Activated T-cell treated with anti-CD3 and anti-CD28 coated beads, Interleukin-2, amount 50 U/mL, for 24 hours (primary cell): ENCODE results near the gene CMTM7.

Experiments
- DNase-seq: peaks from one replicate; pipeline ENCODE4 v3.0.0-alpha.2; 2020
- H3K27ac Mint-ChIP-seq: 2 replicates; pipeline ENCODE4 v1.8.0; 2020; ENCODE audit warnings: mild to moderate bottlenecking, mixed read lengths
- H3K27me3 Mint-ChIP-seq: 2 replicates; pipeline ENCODE4 v1.8.0; 2020; ENCODE audit warnings: mixed read lengths
- H3K36me3 Mint-ChIP-seq: 2 replicates; pipeline ENCODE4 v1.8.0; 2020; ENCODE audit warnings: low read depth, mixed read lengths
- H3K4me1 Mint-ChIP-seq: 2 replicates; pipeline ENCODE4 v1.8.0; 2020; ENCODE audit warnings: low read depth, mixed read lengths
- H3K4me3 Mint-ChIP-seq: 2 replicates; pipeline ENCODE4 v1.8.0; 2020; ENCODE audit warnings: mild to moderate bottlenecking, moderate library complexity, mixed read lengths
- H3K9me3 Mint-ChIP-seq: 2 replicates; pipeline ENCODE4 v1.8.0; 2020; ENCODE audit warnings: mixed read lengths

Gene CMTM7, protein sequence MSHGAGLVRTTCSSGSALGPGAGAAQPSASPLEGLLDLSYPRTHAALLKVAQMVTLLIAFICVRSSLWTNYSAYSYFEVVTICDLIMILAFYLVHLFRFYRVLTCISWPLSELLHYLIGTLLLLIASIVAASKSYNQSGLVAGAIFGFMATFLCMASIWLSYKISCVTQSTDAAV

DNA sequence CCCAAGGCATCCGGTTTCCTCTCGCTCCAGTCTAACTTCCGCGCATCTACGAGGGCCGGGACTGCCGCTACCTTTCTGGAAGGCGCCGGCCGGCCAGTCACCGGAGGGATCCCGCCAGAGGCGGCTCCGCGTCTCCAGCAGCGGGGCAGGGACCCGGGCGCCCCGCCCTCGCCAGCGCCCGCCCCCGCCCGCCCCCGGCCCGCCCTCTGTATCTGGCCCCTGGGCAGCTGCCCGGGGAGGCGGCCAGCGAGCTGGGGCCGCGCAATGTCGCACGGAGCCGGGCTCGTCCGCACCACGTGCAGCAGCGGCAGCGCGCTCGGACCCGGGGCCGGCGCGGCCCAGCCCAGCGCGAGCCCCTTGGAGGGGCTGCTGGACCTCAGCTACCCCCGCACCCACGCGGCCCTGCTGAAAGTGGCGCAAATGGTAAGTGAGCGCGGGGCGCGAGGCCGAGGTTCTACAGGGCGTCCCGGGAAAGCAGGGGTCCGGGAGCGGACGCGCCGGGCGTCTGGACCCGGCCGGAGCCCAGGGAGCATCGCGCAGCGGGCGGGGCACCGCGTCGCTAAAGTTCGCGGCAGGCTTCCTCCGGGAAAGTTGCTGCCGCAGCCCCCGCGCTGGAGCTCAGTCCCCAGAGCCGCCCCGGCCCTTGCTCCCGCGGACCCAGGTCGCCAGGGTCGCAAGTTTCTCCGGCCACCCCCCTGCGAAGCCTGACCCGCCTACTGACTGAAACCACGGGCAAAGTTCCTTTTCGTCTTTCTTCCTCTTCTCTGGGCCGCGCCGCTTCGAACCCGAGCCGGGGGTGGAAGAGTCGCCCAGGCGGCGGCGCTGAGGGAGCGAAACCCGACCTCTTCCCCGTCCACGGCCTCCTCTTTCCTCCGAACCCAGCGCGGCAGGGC is at the start of gene CMTM7:
Gene CMTM7 (plus strand): TSS at position 211 of the 893 bp plus-strand sequence. CDS start 54 bp downstream, at position 265.
- no peaks in the 10 kb centered on the region for H3K27me3 Mint-ChIP-seq
- peak; percentile 77 for DNase-seq
- peak within 1 kb of the TSS; percentile 98 for H3K27ac Mint-ChIP-seq
- H3K9me3 Mint-ChIP-seq, result no peaks in the 10 kb centered on the region
- H3K4me3 Mint-ChIP-seq, result peak within 1 kb of the TSS; percentile 97
- peaks cover 27% of the 10 kb centered on the region for H3K36me3 Mint-ChIP-seq
- peaks cover 70% of the 10 kb centered on the region for H3K4me1 Mint-ChIP-seq

DNA sequence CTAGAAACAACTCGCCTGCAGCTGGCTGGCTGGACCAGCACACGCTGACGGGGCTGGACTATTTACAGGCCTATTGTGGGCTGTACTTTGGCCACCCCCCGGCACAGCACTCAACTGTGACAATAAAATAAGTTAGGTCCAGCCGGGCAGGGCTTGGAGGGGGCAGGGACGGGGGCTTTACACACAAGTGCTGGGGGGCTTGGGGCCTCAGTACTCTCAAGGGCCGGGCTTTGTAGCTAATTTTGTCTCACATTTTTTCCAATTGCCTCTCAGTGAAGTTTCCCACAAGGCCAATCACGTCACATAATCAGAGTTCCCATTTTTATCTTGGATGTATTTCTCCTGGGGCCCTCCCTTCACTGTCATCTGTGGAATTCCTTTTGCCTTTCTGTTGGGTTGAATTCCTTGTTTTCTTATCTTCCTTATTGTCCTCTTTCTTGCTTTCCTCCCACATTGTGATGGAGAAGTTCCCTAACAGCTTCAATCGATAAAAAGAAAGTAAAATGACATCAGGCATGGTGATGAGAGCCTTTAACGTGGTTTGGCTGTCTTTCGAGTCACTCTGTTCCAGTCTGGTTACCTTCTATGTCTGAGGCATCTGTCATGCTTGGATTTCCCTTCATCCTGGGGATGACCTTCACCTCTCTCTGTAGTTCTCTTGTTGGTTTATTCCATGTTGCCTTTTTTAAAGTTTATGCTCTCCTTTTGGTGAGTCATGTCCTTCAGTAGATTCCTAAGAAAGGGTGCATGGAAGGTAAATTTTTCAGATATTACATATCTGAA is 44.1 kb upstream of the CMTM7 start:
- H3K36me3 Mint-ChIP-seq, result no peaks in the 10 kb centered on the region
- no peak for DNase-seq
- no peaks in the 10 kb centered on the region for H3K27me3 Mint-ChIP-seq
- H3K4me3 Mint-ChIP-seq, result no peak overlapping the region
- no peak overlapping the region for H3K27ac Mint-ChIP-seq
- H3K9me3 Mint-ChIP-seq, result no peaks in the 10 kb centered on the region
- peaks cover 18% of the 10 kb centered on the region for H3K4me1 Mint-ChIP-seq

DNA sequence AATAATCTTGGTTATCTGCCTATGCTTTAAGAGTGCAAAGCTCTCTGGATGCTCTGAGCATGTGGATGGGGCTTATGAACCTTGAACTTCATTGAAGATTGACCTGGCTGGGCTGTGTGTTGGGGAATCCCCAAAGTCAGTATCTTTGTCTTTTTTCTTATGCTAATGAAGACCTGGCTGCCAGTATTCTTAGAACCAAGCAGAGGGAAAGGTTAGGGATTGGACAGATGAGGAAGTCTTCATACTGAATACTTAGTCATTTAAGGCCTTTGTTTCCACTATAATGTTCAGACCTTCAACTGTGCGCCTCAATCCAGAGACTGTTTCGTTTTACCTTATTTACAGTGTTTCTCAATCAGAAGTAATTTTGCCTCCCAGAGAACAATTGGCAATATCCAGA is 42.5 kb upstream of the CMTM7 start:
- Mint-ChIP-seq H3K36me3 (no peaks in the 10 kb centered on the region), H3K27me3 (no peaks in the 10 kb centered on the region)

DNA sequence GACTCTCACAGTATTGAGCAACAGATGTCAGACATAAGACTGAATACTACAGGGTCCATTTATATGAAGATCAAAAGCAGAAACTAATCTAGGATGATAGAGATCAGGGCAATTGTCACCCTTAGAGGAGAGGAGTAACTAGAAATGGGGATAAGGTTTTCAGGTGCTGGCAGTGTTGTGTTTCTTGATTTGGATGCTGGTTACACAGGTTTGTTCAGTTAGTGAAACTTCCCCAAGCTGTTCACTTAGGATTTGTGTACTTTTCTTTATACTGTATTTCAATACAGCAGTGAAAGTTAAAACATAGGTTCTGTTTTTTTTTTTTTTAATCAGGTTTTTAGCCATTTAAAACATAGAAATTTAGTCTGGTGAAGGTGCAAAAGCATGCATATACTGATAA is 39.1 kb upstream of the CMTM7 start:
- no peaks in the 10 kb centered on the region for H3K27me3 Mint-ChIP-seq
- no peak overlapping the region for H3K27ac Mint-ChIP-seq
- H3K9me3 Mint-ChIP-seq, result no peaks in the 10 kb centered on the region
- no peak for DNase-seq
- H3K4me1 Mint-ChIP-seq, result peaks cover 13% of the 10 kb centered on the region
- H3K36me3 Mint-ChIP-seq, result no peaks in the 10 kb centered on the region
- no peak overlapping the region for H3K4me3 Mint-ChIP-seq

More for the DNA sequence above, 42.5 kb upstream of the CMTM7 start:
- Mint-ChIP-seq H3K4me3 (no peak overlapping the region), H3K27ac (no peak overlapping the region), H3K4me1 (peaks cover 18% of the 10 kb centered on the region), H3K9me3 (no peaks in the 10 kb centered on the region)
- DNase-seq, result no peak

DNA sequence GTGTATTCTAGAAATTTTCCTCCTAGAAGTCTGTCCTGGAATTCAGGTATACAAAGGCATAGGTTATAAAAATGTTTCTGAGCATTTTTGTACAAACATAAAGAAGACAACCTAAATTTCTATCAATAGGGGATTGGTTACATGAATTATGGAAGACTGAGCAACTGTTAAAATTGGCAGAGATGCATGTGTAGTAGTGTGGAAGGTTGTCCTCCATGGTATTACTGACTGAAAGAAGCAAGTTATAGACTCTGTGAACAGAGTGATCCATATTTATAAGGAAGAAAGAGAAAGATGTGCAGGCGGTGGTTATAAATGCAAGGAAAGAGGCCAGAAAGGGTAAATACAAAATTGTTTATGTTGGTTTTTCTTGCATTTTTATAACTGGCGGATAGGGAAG is 38.3 kb upstream of the CMTM7 start:
- Mint-ChIP-seq H3K36me3 (peaks cover 2% of the 10 kb centered on the region), H3K4me1 (peaks cover 6% of the 10 kb centered on the region), H3K4me3 (no peak overlapping the region), H3K27ac (no peak overlapping the region), H3K9me3 (no peaks in the 10 kb centered on the region), H3K27me3 (no peaks in the 10 kb centered on the region)
- DNase-seq, result no peak

DNA sequence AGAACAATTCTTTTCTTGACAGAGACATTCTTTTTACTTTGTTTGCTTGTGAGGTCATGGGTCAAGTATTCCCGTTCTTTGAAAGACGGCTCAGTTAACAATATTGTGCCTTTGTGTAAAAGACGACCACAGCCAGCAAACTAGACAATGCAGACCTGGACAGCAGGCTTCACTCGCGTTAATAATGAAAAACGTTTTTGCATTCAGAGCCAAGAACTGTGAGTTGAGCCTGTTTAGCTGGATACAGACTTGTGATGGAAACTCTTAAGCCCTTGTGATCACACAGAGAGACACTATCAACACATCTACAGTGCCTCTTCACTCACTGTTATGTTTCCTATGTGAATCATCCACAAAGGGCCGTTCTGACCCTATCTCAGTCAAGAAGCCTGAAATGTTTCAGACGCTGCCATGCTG is 37.3 kb upstream of the CMTM7 start:
- H3K27me3 Mint-ChIP-seq, result no peaks in the 10 kb centered on the region
- no peak overlapping the region for H3K4me3 Mint-ChIP-seq
- DNase-seq, result no peak
- peaks cover 1% of the 10 kb centered on the region for H3K4me1 Mint-ChIP-seq
- H3K27ac Mint-ChIP-seq, result no peak overlapping the region
- H3K36me3 Mint-ChIP-seq, result peaks cover 7% of the 10 kb centered on the region
- H3K9me3 Mint-ChIP-seq, result no peaks in the 10 kb centered on the region

DNA sequence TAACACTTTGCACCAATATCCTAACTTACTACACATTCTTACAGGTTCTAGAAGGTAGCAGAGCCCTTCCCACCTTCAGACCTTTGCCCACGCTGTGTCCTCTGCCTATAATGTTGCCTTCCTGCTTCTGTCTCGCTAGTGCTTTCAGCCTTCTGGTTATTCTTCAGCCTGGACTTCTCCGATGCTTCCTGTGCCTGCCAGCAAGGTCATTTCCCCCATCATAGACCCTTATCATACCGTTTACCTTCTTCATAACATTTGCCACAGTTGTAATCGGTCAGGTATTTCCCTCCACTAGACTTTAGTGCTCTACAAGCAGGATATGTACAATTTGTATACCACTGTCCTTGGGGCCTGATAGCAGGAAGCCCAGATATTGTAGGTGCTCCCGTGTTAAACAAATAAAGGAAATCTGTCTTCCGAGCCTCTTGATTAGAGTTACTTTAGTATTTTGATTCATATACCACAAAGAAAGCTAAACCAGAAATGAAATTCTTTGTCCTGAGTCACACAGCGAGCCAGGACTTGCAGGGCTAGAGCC is 35.8 kb upstream of the CMTM7 start:
- Mint-ChIP-seq H3K4me3 (no peak overlapping the region), H3K4me1 (no peaks in the 10 kb centered on the region), H3K27me3 (no peaks in the 10 kb centered on the region), H3K9me3 (no peaks in the 10 kb centered on the region), H3K27ac (no peak overlapping the region), H3K36me3 (peaks cover 10% of the 10 kb centered on the region)
- DNase-seq, result no peak

DNA sequence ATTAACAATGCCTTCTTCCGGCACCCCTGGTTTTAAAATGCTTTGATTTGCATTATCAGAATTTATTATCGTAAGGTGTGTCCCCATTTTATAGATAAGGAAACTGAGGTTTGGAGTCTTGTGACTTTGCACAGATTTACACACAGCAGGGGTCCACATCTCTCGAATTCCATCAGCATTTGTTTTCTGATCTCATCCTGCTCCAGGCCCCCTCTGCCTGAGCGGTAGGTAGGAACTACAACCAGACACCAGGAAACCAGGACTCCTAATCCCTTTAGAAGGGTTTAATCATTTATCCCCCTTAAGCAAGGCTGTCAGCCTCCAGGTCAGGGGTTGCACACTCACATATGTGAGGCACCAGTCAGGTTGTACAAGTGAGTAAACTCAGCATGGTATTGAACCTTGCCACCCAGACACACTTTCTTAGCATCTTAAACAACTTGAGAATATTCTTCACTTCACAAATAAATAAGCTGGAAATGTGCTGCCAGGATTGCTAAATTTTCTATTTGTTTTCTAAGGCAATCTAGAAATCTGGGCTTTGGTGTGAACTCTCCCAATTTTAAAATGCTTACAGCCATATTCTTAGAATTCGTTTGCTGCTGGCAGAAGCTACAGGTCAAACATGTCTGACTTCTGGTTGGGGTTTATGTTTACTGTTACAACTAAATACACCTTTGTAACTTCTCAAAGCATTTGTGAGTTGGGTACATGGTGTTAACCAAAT is 31.7 kb upstream of the CMTM7 start:
- H3K27ac Mint-ChIP-seq, result no peak overlapping the region
- DNase-seq, result no peak
- no peak overlapping the region for H3K4me3 Mint-ChIP-seq
- H3K27me3 Mint-ChIP-seq, result no peaks in the 10 kb centered on the region
- H3K9me3 Mint-ChIP-seq, result no peaks in the 10 kb centered on the region
- H3K4me1 Mint-ChIP-seq, result no peaks in the 10 kb centered on the region
- H3K36me3 Mint-ChIP-seq, result peaks cover 10% of the 10 kb centered on the region

DNA sequence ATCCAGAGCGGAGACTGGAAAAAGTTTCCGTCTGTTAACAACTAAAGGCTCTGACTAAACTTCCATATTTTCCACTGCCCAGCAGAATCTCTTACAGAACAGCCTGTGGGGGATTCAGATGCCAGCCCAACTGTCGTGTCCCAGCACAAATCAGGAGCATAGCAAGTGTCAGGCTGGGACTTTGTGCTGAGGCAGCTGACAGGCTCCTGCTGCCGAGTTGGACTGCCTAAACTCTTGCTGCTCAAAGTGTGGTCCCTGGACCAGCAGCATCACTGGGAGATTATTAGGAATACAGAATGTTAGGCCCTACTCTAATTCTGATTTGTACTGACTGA is 31.2 kb upstream of the CMTM7 start:
- Mint-ChIP-seq H3K36me3 (peaks cover 10% of the 10 kb centered on the region), H3K27ac (no peak overlapping the region), H3K27me3 (no peaks in the 10 kb centered on the region), H3K9me3 (no peaks in the 10 kb centered on the region), H3K4me3 (no peak overlapping the region), H3K4me1 (no peaks in the 10 kb centered on the region)
- DNase-seq, result no peak

DNA sequence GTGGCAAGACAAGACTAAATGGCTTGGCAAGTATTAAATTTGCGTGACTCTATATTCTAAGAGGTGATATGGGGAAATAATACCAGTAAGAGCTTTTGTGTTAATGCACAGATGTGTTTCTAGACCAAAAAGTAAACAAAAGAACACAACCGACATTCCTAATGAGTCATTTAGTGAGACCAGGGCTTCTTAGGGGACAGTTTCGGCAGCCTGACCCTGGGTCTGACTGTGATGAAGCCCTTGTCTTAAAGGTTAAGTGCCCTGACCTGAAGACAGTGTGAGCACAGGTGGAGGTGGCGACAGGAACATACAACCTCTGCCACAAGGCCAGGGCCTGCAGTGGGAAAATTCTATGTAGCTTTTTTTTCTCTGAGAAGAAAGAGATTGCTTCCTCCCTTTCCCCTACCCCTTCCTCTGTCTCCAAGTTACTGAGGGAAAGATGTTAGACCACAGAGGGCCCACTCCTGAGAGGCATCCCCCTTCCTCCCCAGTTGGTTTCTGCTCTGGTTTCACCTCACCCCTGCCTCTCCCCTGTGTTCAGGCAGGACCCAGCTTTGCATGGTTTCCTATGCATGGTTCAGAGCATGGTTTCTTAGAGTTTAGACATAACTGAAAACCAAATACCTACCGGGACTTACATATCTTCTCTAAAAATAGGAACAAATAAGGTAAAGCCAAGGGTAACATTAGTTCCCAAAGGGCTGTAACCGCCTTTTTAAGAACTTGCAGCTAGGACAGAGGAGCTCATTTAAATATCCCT is 24.8 kb upstream of the CMTM7 start:
- H3K9me3 Mint-ChIP-seq, result no peaks in the 10 kb centered on the region

DNA sequence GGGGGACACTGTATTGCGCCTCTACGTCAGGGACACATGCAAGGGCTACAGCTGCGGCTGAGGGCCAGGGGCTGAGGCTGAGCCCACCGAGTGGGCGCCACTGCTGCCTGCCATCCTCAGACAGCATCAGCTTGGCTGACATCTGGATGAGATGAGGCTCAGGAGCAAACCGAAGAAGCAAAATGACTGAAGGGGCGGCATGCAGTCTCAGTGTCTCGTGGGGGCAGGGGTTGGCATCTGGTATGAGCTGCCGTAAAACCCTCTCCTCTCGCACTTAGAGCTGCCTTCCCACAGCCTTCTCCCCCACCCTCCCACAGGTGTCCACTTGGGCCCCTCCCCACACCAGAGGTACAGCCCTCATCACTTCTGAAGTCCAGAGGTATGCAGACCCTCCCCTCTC is 24.2 kb upstream of the CMTM7 start:
- peaks cover 25% of the 10 kb centered on the region for H3K4me1 Mint-ChIP-seq
- DNase-seq, result no peak
- no peak overlapping the region for H3K27ac Mint-ChIP-seq
- no peaks in the 10 kb centered on the region for H3K27me3 Mint-ChIP-seq
- no peaks in the 10 kb centered on the region for H3K36me3 Mint-ChIP-seq
- no peak overlapping the region for H3K4me3 Mint-ChIP-seq
- H3K9me3 Mint-ChIP-seq, result no peaks in the 10 kb centered on the region

More for the DNA sequence above, 24.8 kb upstream of the CMTM7 start:
- Mint-ChIP-seq H3K4me1 (peaks cover 19% of the 10 kb centered on the region), H3K27me3 (no peaks in the 10 kb centered on the region), H3K27ac (peak overlapping the region; percentile 75), H3K4me3 (no peak overlapping the region), H3K36me3 (no peaks in the 10 kb centered on the region)
- no peak for DNase-seq

DNA sequence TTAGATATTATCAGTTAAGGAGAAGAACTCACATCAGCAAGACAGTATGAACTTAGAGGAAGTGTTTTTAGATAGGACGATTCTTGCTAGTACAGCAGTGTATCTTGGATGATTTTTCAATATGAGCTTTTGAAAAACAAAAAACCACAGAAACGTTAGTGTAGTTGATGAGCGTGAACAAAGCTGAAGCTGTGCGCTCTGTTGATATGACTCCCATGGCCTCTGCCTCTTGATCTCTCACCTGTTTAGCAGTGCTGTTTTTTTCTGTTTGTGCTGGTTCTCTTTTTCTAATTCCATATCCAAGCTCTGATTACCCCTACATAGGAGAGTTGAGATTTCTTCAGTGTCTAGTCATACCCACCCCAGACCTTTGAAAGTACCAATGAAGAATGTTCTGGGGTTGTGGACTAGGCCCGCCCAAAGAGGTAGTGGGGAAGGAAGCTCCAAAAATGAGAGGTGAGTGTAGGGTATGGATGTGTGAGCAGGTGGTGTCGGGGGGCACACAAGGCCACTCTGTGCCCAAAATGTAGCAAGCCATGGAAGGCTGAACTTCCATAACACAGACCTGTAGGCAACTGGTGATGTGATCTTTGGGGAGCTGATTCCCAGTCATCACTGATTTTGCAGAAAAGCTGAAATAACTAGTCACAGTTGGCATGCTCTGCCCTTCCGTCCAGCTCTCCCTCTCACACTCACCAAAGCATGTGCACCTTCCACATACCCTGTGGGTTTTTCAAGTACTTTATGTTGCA is 20.0 kb upstream of the CMTM7 start:
- no peaks in the 10 kb centered on the region for H3K27me3 Mint-ChIP-seq
- peak; percentile 40 for DNase-seq
- peak overlapping the region; percentile 17 for H3K4me3 Mint-ChIP-seq
- peak overlapping the region; percentile 83 for H3K27ac Mint-ChIP-seq
- H3K9me3 Mint-ChIP-seq, result no peaks in the 10 kb centered on the region
- H3K4me1 Mint-ChIP-seq, result peaks cover 37% of the 10 kb centered on the region
- H3K36me3 Mint-ChIP-seq, result no peaks in the 10 kb centered on the region

DNA sequence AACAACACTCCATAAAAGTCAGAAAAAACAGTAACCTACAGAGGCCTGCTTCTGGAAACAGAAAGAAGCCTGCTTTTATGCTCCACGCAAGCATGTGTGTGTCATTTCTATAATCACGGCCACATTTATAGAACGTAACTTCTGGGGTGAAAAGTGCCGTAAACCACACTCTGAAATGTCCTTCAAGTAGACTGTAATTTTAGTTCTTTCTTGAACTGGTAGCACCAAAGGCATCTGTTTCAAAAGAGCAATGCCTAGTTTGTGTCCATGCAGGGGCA is 19.5 kb upstream of the CMTM7 start:
- peak overlapping the region; percentile 17 for H3K4me3 Mint-ChIP-seq

More for the DNA sequence above, 19.5 kb upstream of the CMTM7 start:
- no peaks in the 10 kb centered on the region for H3K36me3 Mint-ChIP-seq
- no peaks in the 10 kb centered on the region for H3K27me3 Mint-ChIP-seq
- H3K4me1 Mint-ChIP-seq, result peaks cover 34% of the 10 kb centered on the region
- DNase-seq, result no peak
- H3K9me3 Mint-ChIP-seq, result no peaks in the 10 kb centered on the region
- peak overlapping the region; percentile 83 for H3K27ac Mint-ChIP-seq
